GM23338 (cell line): ENCODE data around the gene RASGRF2. TPM values are rescaled to one million over a fixed set of nuclear protein-coding genes. Genes with fewer than 3 reads are reported as not detected.
A peak's percentile ranks its signal among the peaks of the same experiment; 100 is the strongest.

Experiments used
- ATAC-seq: fragments of 200-7000 bp; cut with Tn5 transposase; 3 replicates; pipeline ENCODE4 v1.9.1; 2020
- DNase-seq: peaks from one replicate; pipeline ENCODE4 v3.0.0-alpha.2; 2015; ENCODE audit warnings: low spot score
- H2AFZ ChIP-seq: fragments of 200-600 bp; sonication (generic); 2 replicates; pipeline ENCODE4 v1.8.0; 2016; ENCODE audit warnings: antibody characterized with exemption, mild to moderate bottlenecking, moderate library complexity
- H3F3A ChIP-seq: fragments of 200-600 bp; sonication (generic); replicated peaks from 2 replicates; pipeline ENCODE4 v1.8.0; 2017; ENCODE audit warnings: antibody characterized with exemption, mixed run types, low read depth
- H3K27ac ChIP-seq: fragments of 200-600 bp; sonication (generic); 2 replicates; pipeline ENCODE4 v1.6.1; 2016; ENCODE audit warnings: low read depth
- H3K27me3 ChIP-seq: fragments of 200-600 bp; sonication (generic); 2 replicates; pipeline ENCODE4 v1.8.0; 2016; ENCODE audit warnings: mild to moderate bottlenecking, mixed run types, moderate library complexity; ENCODE audit not compliant: insufficient read depth
- H3K36me3 ChIP-seq: fragments of 200-600 bp; sonication (generic); 2 replicates; pipeline ENCODE4 v1.8.0; 2016; ENCODE audit warnings: mild to moderate bottlenecking; ENCODE audit not compliant: insufficient read depth
- H3K4me1 ChIP-seq: fragments of 200-600 bp; sonication (generic); 2 replicates; pipeline ENCODE4 v1.8.0; 2016; ENCODE audit warnings: mild to moderate bottlenecking, moderate library complexity; ENCODE audit not compliant: insufficient read depth
- H3K4me2 ChIP-seq: fragments of 200-600 bp; sonication (generic); 2 replicates; pipeline ENCODE4 v1.7.1; 2017; ENCODE audit warnings: mixed run types
- H3K4me3 ChIP-seq: fragments of 200-600 bp; sonication (generic); 2 replicates; pipeline ENCODE4 v1.6.1; 2016; ENCODE audit warnings: mixed run types
- H3K79me2 ChIP-seq: fragments of 200-600 bp; sonication (generic); replicated peaks from 2 replicates; pipeline ENCODE4 v1.8.0; 2017; ENCODE audit warnings: mild to moderate bottlenecking; ENCODE audit not compliant: insufficient read depth
- H3K9me2 ChIP-seq: fragments of 200-600 bp; sonication (generic); 2 replicates; pipeline ENCODE4 v1.8.0; 2017; ENCODE audit not compliant: insufficient read depth
- H4K20me1 ChIP-seq: fragments of 200-600 bp; sonication (generic); replicated peaks from 2 replicates; pipeline ENCODE4 v1.8.0; 2017; ENCODE audit warnings: mild to moderate bottlenecking; ENCODE audit not compliant: insufficient read depth
- H3K27ac Mint-ChIP-seq: 2 replicates; pipeline ENCODE4 v1.8.0; 2020; ENCODE audit warnings: inconsistent platforms, mild to moderate bottlenecking, moderate library complexity, mixed read lengths
- H3K27me3 Mint-ChIP-seq: 3 replicates; pipeline ENCODE4 v1.8.0; 2022; ENCODE audit warnings: low read depth, mild to moderate bottlenecking, moderate library complexity, mixed read lengths, inconsistent platforms; ENCODE audit not compliant: insufficient read depth, poor library complexity
- H3K36me3 Mint-ChIP-seq: 3 replicates; pipeline ENCODE4 v1.8.0; 2021; ENCODE audit warnings: low read depth, mild to moderate bottlenecking, inconsistent platforms, moderate library complexity, mixed read lengths
- H3K4me1 Mint-ChIP-seq: 3 replicates; pipeline ENCODE4 v1.8.0; 2020; ENCODE audit warnings: mild to moderate bottlenecking, inconsistent platforms, mixed read lengths
- H3K4me3 Mint-ChIP-seq: 3 replicates; pipeline ENCODE4 v1.8.0; 2021; ENCODE audit warnings: moderate library complexity, mild to moderate bottlenecking, inconsistent platforms, mixed read lengths
- H3K9me3 Mint-ChIP-seq: 3 replicates; pipeline ENCODE4 v1.8.0; 2020; ENCODE audit warnings: moderate library complexity, mild to moderate bottlenecking, inconsistent platforms, mixed read lengths
- CREB1 ChIP-seq: fragments of 250-450 bp; sonication (Bioruptor Pico); IDR thresholded peaks from 2 replicates; pipeline ENCODE4 v1.5.0; 2020; ENCODE audit warnings: low read depth, mild to moderate bottlenecking, moderate library complexity
- CTCF ChIP-seq, 2 experiments: fragments of 200-600 bp in 1 of 2; sonication (generic) in 1 of 2; conservative IDR thresholded peaks; 2 replicates each; pipeline versions ENCODE4 v1.5.1 to v1.6.1; 2016 to 2017; ENCODE audit warnings: antibody characterized with exemption in 2 of 2, low read depth in 2 of 2, mild to moderate bottlenecking in 2 of 2, moderate library complexity in 1 of 2
- ETS1 ChIP-seq: IDR thresholded peaks from 2 replicates; pipeline ENCODE4 v1.6.1; 2016; ENCODE audit warnings: antibody characterized with exemption
- EZH2 ChIP-seq: fragments of 200-600 bp; sonication (generic); IDR thresholded peaks from one replicate; pipeline ENCODE4 v1.8.0; 2017; ENCODE audit warnings: antibody characterized with exemption, mild to moderate bottlenecking, low read depth; ENCODE audit not compliant: unreplicated experiment
- EZH2phosphoT487 ChIP-seq: fragments of 200-600 bp; sonication (generic); IDR thresholded peaks from one replicate; pipeline ENCODE4 v1.8.1; 2018; ENCODE audit warnings: antibody characterized with exemption; ENCODE audit not compliant: unreplicated experiment
- JUNB ChIP-seq: IDR thresholded peaks from one replicate; pipeline ENCODE4 v1.6.1; 2016; ENCODE audit warnings: antibody characterized with exemption; ENCODE audit not compliant: unreplicated experiment
- POLR2AphosphoS5 ChIP-seq: IDR thresholded peaks from 2 replicates; pipeline ENCODE4 v1.6.1; 2016; ENCODE audit warnings: antibody characterized with exemption, low read depth
- REST ChIP-seq: IDR thresholded peaks from one replicate; pipeline ENCODE4 v1.6.1; 2018; ENCODE audit warnings: antibody characterized with exemption; ENCODE audit not compliant: unreplicated experiment
- STAT1 ChIP-seq: IDR thresholded peaks from one replicate; pipeline ENCODE4 v1.6.1; 2016; ENCODE audit warnings: antibody characterized with exemption; ENCODE audit not compliant: unreplicated experiment
- ZNF114 ChIP-seq: fragments of 250-450 bp; sonication (Bioruptor Pico); IDR thresholded peaks from 2 replicates; pipeline ENCODE4 v1.5.0; 2020; ENCODE audit warnings: mild to moderate bottlenecking, moderate library complexity
- ZNF331 ChIP-seq: fragments of 250-450 bp; sonication (Bioruptor Pico); IDR thresholded peaks from 2 replicates; pipeline ENCODE4 v1.5.0; 2020; ENCODE audit warnings: low read depth, mild to moderate bottlenecking, moderate library complexity
- ZNF462 ChIP-seq: fragments of 250-450 bp; sonication (Bioruptor Pico); IDR thresholded peaks from 2 replicates; pipeline ENCODE4 v1.5.0; 2020; ENCODE audit warnings: mild to moderate bottlenecking, moderate library complexity
- polyA plus RNA-seq: library from polyadenylated mRNA; unstranded; fragments of >200 nt; fragmentation: Nextera tagmentation; extraction: Ambion mirVana; gene quantifications from 2 replicates; pipeline ENCODE4 v1.2.1, GENCODE V29; 2016
- total RNA-seq: library from RNA; depleted of rRNA; stranded (reverse); fragments of >200 nt; shearing (Covaris generic); gene quantifications from 2 replicates; pipeline ENCODE4 v1.2.3, GENCODE V29; 2014

RASGRF2 gene
- total and polyA plus RNA-seq, 2 experiments from 2014 or later: 5.0 to 19.2 TPM

GRCh38 chr5:81180780-81181460 lies 220.8 kb downstream of the RASGRF2 start:
- Mint-ChIP-seq H3K4me1 (peaks cover 27% of the 10 kb centered on the region), H3K4me3 (no peak overlapping the region), H3K27ac (no peak overlapping the region), H3K36me3 (no peaks in the 10 kb centered on the region), H3K27me3 (peaks cover 5% of the 10 kb centered on the region), H3K9me3 (no peaks in the 10 kb centered on the region)
- peaks cover 9% of the 10 kb centered on the region; the same call in 1 of the 2 replicates for H3K4me1 ChIP-seq
- no peaks in the 10 kb centered on the region; the same call in 1 of the 2 replicates for H4K20me1 ChIP-seq
- DNase-seq: no peak
- no peak overlapping the region for H3K4me3 ChIP-seq
- no peaks in the 10 kb centered on the region for H3K36me3 ChIP-seq
- H2AFZ ChIP-seq: no peak overlapping the region
- no peaks in the 10 kb centered on the region for H3F3A ChIP-seq
- no peaks in the 10 kb centered on the region for H3K79me2 ChIP-seq
- TF ChIP-seq POLR2AphosphoS5 (no peak), REST (no peak), JUNB (no peak), CTCF (conservative IDR thresholded peaks at IDR 0.05; ENCODE audit: low read depth in 2 of 2) (no peak), ZNF331 (no peak), CREB1 (CRISPR knock-in tag) (no peak), EZH2phosphoT487 (no peak), EZH2 (no peak), ETS1 (no peak), STAT1 (no peak), ZNF462 (CRISPR knock-in tag) (no peak), ZNF114 (no peak)
- no peaks in the 10 kb centered on the region for H3K9me2 ChIP-seq
- H3K4me2 ChIP-seq: peak overlapping the region; percentile 18; the same call in 1 of the 2 replicates
- no peak overlapping the region for H3K27ac ChIP-seq
- peak; percentile 54 for ATAC-seq
- H3K27me3 ChIP-seq: no peaks in the 10 kb centered on the region
